ENCODE results near the gene IRF2BP2.
"Not testable (repeated sequence)": the region's sequence is repeated elsewhere in the genome, so short reads cannot be mapped to it uniquely, and the experiment has no call there.

IRF2BP2 gene

DNA sequence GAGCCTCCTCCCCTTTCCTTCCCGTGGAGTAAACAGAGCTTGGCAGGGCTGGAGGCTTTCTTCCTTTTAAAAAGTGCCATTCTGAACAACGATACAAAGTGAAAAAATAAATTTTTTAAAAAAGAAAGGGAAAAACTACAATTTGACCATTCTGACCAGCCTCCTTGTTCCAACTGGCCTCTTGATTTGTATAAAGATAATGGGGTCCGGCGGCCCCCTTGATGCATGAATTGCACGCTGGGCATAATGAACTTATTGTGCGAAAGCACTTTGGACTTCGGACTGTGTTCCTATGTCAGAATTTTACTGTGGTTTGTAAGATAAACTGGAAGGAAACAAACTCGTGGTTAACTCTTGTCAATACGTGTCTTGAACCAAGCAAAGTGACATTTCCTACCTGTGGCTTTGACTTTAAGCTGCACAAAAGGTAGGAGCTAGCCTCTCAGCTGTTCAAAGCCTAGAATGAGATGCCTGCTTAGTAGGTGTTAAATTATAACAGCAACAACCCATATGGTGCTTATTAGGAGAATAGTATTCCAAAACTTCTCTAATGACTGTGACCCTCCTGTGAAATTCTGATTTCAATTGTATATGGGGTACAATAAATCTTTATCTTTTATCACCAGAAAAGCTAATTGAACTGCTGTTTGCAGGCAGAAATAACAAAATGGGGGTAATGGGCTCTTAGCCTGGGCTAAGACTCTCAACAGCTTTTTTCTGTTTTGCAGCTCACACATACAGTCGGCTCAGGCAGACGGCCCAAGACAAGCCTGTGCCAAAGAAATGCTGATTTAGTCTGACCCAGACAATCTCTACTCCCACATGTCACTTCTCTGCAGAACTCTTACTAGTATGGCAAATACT lies 9.3 kb downstream of the IRF2BP2 start:
- TF ChIP-seq, protein P1, sequence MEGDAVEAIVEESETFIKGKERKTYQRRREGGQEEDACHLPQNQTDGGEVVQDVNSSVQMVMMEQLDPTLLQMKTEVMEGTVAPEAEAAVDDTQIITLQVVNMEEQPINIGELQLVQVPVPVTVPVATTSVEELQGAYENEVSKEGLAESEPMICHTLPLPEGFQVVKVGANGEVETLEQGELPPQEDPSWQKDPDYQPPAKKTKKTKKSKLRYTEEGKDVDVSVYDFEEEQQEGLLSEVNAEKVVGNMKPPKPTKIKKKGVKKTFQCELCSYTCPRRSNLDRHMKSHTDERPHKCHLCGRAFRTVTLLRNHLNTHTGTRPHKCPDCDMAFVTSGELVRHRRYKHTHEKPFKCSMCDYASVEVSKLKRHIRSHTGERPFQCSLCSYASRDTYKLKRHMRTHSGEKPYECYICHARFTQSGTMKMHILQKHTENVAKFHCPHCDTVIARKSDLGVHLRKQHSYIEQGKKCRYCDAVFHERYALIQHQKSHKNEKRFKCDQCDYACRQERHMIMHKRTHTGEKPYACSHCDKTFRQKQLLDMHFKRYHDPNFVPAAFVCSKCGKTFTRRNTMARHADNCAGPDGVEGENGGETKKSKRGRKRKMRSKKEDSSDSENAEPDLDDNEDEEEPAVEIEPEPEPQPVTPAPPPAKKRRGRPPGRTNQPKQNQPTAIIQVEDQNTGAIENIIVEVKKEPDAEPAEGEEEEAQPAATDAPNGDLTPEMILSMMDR (IDR thresholded peaks at IDR 0.05; ENCODE audit: insufficient read depth, low read depth, low read length, missing control alignments) = no peak
- peak; percentile 35 for DNase-seq (ENCODE audit: low read depth)
- peak overlapping the region; percentile 41 for H3K4me3 ChIP-seq (ENCODE audit: low read depth, low read length)

DNA sequence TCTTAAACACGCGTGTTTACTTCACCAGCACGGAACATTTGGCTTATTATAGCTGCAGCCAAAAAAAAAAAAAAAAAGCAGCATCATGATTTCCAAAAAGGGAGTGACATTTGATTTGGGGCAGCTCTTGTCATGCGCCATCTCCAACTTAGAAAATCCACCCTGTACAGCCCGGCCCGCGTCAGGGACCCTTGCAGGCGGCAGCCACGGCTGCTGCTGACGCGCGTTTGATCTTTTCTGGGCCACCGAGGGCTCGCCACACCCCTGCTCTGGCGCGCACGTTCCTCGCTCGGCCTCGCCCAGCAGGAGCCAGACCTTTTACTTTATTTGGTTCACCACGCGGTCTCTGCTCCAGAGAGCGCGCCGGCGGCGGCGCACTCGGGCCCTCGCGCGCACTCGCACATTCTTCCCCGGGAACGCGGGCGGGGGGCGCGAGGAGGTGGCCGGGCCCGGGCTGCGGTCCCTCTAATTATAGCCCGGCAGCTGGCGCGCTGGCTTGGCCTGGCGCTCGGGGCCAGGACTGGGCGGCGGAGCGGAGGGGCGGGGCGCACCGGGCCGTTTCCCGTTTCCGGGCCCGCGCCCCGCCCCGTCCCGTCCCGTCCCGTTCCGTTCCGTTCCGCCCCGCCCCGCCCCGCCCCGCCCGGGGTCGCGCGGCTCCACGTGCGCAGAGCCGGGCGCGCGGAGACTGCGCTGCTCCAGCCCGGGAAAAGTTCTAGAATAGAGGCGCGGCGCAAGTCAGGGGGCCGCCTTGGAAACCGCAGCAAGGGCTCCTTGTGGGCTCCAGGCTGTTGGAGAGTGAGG lies 10.2 kb downstream of the IRF2BP2 start:
- TF ChIP-seq, protein P1 (IDR thresholded peaks at IDR 0.05; ENCODE audit: insufficient read depth, low read depth, low read length, missing control alignments) = no peak
- DNase-seq (ENCODE audit: low read depth) = peak; percentile 86
- H3K4me3 ChIP-seq (ENCODE audit: low read depth, low read length) = peak overlapping the region; percentile 60

DNA sequence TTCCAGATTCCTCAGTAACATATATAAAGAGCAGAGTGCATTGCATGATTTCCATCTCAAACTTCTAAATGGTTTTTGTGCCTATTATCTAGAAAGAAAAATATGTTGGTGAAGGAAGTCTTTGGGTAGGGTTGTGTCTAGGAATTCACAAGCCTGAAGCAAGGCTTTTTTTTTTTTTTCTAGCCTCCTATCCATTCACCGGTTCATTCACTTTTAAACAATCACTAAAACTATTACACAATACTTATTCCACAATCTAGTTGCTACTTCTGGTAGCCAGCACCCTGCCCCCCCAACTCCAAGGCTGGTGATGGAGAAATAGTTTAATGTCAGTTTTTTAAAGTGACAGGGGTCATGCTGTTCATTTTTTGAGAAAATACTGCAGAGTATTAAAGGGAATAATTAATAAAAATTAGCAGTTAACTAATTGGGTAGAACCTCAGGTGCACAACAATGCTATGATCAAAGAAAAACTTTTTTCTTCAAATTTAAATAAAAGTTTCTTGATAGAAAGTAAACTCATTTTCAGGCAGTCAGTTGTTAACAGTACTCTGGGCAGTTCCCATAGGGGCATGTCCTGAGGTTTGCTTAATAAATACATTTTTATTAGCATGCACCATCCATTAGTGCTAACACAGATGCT lies 10.9 kb downstream of the IRF2BP2 start:
- H3K4me3 ChIP-seq (ENCODE audit: low read depth, low read length) = peak overlapping the region; percentile 60
- TF ChIP-seq, protein P1 (IDR thresholded peaks at IDR 0.05; ENCODE audit: insufficient read depth, low read depth, low read length, missing control alignments) = no peak
- no peak for DNase-seq (ENCODE audit: low read depth)

DNA sequence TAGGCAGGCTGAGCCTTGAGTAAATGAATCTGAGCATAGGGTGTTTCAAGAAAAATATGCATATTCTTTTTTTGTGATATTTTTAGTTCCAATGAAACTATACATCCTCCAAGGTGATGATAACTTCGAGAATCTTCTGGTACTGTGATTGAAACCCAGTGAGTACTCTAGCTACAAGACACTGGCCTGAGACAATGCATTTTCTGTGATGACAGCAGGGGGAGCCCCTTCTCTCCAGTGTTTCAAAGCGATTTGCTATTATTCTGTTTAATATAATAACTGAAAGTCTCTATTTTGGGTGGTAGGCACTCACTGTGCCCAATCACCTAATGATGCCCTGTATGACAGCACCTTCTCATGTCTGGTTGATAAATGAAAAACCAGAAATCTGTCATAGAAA lies 12.1 kb downstream of the IRF2BP2 start:
- TF ChIP-seq, protein P1 (IDR thresholded peaks at IDR 0.05; ENCODE audit: insufficient read depth, low read depth, low read length, missing control alignments) = peak; percentile 61
- peak; percentile 79 for DNase-seq (ENCODE audit: low read depth)
- H3K4me3 ChIP-seq (ENCODE audit: low read depth, low read length) = no peak overlapping the region

DNA sequence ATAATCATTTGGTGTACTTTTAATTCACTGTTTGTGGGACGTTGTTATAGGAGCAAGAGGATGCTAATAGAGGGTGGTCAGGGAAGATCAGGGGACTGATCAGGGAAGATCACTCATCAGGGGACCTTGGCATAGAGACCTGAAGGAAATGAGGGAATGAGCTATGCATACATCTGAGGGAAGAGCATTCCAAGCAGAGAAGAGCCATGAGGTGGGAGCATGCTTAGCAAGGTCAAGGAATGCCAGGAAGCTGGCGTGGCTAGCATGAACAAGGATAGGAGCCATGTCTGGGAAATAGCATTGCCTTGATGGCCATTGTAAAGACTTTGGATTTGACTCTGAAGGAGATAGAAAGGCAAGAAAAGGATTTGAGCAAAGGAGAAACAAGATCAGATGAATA lies 14.1 kb downstream of the IRF2BP2 start:
- DNase-seq (ENCODE audit: low read depth) = no peak
- no peak overlapping the region for H3K4me3 ChIP-seq (ENCODE audit: low read depth, low read length)
- TF ChIP-seq, protein P1 (IDR thresholded peaks at IDR 0.05; ENCODE audit: insufficient read depth, low read depth, low read length, missing control alignments) = no peak

DNA sequence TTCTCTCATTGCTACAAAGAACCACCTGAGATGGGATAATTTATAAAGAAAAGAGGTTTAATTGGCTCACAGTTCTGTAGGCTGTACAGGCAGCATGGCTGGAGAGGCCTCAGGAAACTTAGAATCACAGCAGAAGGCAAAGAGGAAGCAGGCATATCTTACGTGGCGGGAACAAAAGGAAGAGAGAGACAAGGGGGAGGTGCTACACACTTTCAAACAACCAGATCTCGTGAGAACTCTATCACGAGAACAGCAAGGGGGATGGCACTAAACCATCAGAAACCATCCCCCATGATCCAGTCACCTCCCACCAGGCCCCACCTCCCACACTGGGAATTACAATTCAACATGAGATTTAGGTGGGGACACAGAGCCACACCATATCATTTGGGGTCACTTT lies 15.4 kb downstream of the IRF2BP2 start:
- DNase-seq (ENCODE audit: low read depth) = not testable (repeated sequence)

More for the DNA sequence above, 15.4 kb downstream of the IRF2BP2 start:
- not testable (repeated sequence) for H3K4me3 ChIP-seq (ENCODE audit: low read depth, low read length)
